ENCODE measurements around the gene IRF3.
A peak's percentile ranks its signal among the peaks of the same experiment; 100 is the strongest.

IRF3 gene

GRCh38 chr19:49691243-49692146, 25.8 kb upstream of the IRF3 start:
- H3K4me1 Mint-ChIP-seq (ENCODE audit: low read depth): peaks cover 47% of the 10 kb centered on the region
- H3K27me3 Mint-ChIP-seq: peaks cover 58% of the 10 kb centered on the region
- intact Hi-C loops (cut with micrococcal nuclease): no loop called here
- H3K36me3 Mint-ChIP-seq (ENCODE audit: low read depth): peaks cover 31% of the 10 kb centered on the region
- H3K9me3 Mint-ChIP-seq: no peaks in the 10 kb centered on the region
- H3K27ac Mint-ChIP-seq: no peak overlapping the region
- H3K4me3 Mint-ChIP-seq: peak overlapping the region; percentile 52

- intact Hi-C loops (cut with micrococcal nuclease): no loop called here
- H3K36me3 Mint-ChIP-seq (ENCODE audit: low read depth): peaks cover 38% of the 10 kb centered on the region
- peaks cover 58% of the 10 kb centered on the region for H3K27me3 Mint-ChIP-seq
- H3K27ac Mint-ChIP-seq: peak within 1 kb of the TSS; percentile 57
- no peaks in the 10 kb centered on the region for H3K9me3 Mint-ChIP-seq
- peaks cover 47% of the 10 kb centered on the region for H3K4me1 Mint-ChIP-seq (ENCODE audit: low read depth)
- peak within 1 kb of the TSS; percentile 52 for H3K4me3 Mint-ChIP-seq
Measured at GRCh38 chr19:49690656-49691242, 25.1 kb upstream of the IRF3 start, which contains the start of gene CPT1C. Gene CPT1C, plus strand, starts transcription at chr19:49691116. Its CDS starts 1,137 bp downstream, at chr19:49692253.

DNA sequence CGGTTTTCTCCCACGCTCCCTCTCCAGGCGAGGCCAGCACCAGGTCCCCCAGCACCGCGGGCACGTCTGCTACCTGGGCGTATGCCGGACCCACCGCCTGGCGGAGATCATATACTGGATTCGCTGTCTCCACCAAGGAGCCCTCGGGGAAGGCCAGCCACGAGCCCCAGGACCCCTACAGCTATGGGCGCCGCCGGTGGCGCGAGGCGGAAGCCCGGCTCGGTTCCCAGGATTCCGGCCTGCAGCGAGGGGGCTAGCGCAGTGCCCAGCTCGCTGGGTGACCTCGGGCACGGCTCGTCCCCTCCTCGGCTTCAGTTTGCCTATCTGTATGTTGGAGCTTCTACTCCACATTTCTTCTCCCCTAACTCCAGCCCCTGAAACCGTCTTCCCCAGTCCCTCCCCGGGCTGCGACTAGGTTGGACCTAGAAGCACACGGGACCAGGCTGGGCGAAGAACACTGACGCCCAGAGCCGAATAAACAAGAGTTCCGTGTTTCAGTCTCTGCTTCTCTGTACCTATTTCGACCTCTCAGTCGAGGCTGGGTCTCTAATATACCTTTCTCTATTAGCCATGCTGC, 24.5 kb upstream of the IRF3 start:
- Mint-ChIP-seq H3K9me3 (no peaks in the 10 kb centered on the region), H3K27ac (peak overlapping the region; percentile 57), H3K27me3 (peaks cover 58% of the 10 kb centered on the region), H3K36me3 (ENCODE audit: low read depth) (peaks cover 44% of the 10 kb centered on the region), H3K4me3 (peak overlapping the region; percentile 52), H3K4me1 (ENCODE audit: low read depth) (peaks cover 47% of the 10 kb centered on the region)
- intact Hi-C loops (cut with micrococcal nuclease): no loop called here

DNA sequence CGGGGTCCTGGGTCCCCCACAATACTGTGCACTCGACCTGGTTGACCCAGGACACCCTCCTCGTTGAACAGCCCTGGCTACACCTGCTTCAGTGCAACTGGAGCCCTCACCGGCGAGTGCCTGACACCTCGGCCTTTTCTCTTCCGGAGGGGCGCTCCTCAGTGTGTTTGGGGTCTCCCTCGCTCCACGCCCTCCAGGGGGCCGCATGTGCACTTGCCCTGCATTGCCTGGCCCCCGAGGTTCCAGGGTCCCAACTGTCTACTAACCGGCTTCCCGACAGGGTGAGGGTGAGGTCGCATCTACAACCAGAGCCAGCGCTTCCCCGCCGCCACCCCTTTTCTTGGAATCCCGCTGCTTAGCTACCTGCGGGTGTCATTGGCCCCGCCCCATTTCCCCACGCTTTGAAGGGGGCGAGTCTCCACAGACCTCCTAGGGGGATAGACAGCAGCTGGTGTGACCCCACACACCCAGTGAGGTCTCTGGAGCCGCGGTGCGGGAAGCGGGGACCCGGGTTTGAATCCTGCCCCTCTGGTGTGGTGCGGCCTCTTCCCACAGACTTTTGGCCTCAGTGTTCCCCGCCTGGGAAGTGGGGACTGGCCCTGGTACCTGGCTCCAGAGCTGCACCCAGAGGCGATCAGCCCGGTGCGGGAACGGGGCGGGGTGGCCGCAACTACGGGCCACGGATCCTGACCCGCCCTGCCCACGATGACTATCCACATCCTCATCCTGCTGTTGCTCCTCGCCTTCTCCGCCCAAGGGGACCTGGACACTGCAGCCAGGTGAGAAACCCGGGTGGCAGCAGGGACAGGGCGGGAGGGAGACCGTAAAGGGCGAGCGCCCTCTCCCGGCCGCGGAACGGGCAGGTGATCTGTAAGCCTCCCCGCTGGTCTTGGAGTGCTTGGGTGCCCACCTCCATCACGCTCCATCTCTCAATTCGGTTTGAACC, 23.7 kb upstream of the IRF3 start, which contains the start of gene ADM5:
Gene ADM5 (plus strand): TSS at position 462 of the 946 bp plus-strand sequence. CDS start 244 bp downstream, at position 706.
- Mint-ChIP-seq H3K36me3 (ENCODE audit: low read depth) (peaks cover 52% of the 10 kb centered on the region), H3K27me3 (peaks cover 54% of the 10 kb centered on the region), H3K4me3 (peak within 1 kb of the TSS; percentile 52), H3K4me1 (ENCODE audit: low read depth) (peaks cover 47% of the 10 kb centered on the region), H3K9me3 (no peaks in the 10 kb centered on the region), H3K27ac (peak within 1 kb of the TSS; percentile 61)
- intact Hi-C loops (cut with micrococcal nuclease): no loop called here

GRCh38 chr19:49688531-49689132, 23.0 kb upstream of the IRF3 start:
- Mint-ChIP-seq H3K9me3 (no peaks in the 10 kb centered on the region), H3K36me3 (ENCODE audit: low read depth) (peaks cover 59% of the 10 kb centered on the region), H3K27me3 (peaks cover 52% of the 10 kb centered on the region), H3K4me3 (no peak overlapping the region), H3K4me1 (ENCODE audit: low read depth) (peaks cover 52% of the 10 kb centered on the region), H3K27ac (peak overlapping the region; percentile 61)
- intact Hi-C loops (cut with micrococcal nuclease): no loop called here

DNA sequence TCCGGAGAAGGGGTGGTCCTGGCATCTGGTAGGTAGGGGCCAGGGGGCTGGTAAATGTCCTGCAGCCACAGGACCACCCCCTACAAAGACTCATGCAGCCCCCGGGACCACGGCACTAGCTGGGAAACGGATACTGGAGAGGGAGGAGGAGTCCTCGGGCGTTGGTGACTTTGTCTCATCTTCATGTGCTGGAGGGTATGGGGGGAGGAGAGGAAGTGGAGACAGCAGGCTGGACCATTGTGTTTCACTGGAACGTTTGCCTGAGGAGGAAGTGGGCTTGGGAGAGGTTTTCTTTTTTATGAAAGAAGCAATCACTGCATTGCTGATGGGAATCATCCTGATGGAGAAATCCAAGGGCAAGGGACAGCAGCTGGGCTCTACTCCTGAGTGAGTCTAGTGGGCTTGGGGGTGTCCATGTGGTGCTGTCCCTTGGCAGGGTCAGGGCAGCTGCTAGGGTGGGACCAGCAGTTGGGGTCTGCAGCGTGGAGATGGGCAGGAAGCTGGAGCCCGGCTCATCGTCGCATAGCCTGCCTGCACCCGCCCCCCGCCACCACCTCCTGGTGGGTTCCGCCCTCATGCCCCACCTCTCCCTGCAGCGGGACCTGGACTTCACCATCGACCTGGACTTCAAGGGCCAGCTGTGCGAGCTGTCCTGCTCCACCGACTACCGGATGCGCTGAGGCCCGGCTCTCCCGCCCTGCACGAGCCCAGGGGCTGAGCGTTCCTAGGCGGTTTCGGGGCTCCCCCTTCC, 22.1 kb upstream of the IRF3 start:
- Mint-ChIP-seq H3K27ac (peak overlapping the region; percentile 58), H3K4me1 (ENCODE audit: low read depth) (peaks cover 52% of the 10 kb centered on the region), H3K4me3 (no peak overlapping the region), H3K9me3 (no peaks in the 10 kb centered on the region), H3K27me3 (peaks cover 43% of the 10 kb centered on the region), H3K36me3 (ENCODE audit: low read depth) (peaks cover 68% of the 10 kb centered on the region)
- intact Hi-C loops (cut with micrococcal nuclease): no loop called here

- Mint-ChIP-seq H3K4me3 (no peak overlapping the region), H3K4me1 (ENCODE audit: low read depth) (peaks cover 52% of the 10 kb centered on the region), H3K36me3 (ENCODE audit: low read depth) (peaks cover 74% of the 10 kb centered on the region)
Measured at GRCh38 chr19:49687150-49687549, 21.5 kb upstream of the IRF3 start.

DNA sequence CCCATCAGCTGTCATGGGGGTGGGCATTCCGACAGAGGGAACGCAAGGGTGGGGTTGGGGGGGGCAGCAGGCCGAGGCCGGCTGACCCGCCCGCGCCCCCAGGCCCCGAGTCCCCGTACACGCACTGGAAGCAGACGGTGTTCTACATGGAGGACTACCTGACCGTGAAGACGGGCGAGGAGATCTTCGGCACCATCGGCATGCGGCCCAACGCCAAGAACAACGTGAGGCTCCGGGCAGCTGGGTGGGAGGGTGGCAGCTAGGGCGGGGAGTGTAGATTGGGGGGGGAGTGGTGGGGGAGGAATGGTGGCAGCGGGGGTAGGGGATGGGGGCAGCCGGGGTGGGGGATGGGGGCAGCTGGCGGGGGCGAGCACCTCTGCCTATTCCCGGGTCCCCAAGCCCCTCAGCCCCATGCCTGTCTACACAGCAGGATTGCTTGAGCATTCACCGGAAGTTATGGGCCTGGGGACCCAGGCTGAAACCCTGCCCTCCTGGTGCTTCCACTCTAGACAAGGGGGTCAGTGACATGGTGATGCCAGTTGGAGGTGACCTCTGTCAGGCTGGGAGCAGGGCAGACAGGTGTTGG, 20.9 kb upstream of the IRF3 start:
- H3K4me3 Mint-ChIP-seq: no peak overlapping the region
- intact Hi-C loops (cut with micrococcal nuclease): no loop called here
- no peaks in the 10 kb centered on the region for H3K9me3 Mint-ChIP-seq
- peaks cover 80% of the 10 kb centered on the region for H3K36me3 Mint-ChIP-seq (ENCODE audit: low read depth)
- H3K4me1 Mint-ChIP-seq (ENCODE audit: low read depth): peaks cover 52% of the 10 kb centered on the region
- H3K27ac Mint-ChIP-seq: peak overlapping the region; percentile 58
- H3K27me3 Mint-ChIP-seq: peaks cover 32% of the 10 kb centered on the region

More at GRCh38 chr19:49687150-49687549, 21.5 kb upstream of the IRF3 start:
- intact Hi-C loops (cut with micrococcal nuclease): no loop called here
- H3K27me3 Mint-ChIP-seq: peaks cover 37% of the 10 kb centered on the region
- peak overlapping the region; percentile 58 for H3K27ac Mint-ChIP-seq
- H3K9me3 Mint-ChIP-seq: no peaks in the 10 kb centered on the region

- Mint-ChIP-seq H3K4me1 (ENCODE audit: low read depth) (peaks cover 49% of the 10 kb centered on the region), H3K9me3 (no peaks in the 10 kb centered on the region), H3K36me3 (ENCODE audit: low read depth) (peaks cover 87% of the 10 kb centered on the region), H3K4me3 (no peak overlapping the region), H3K27ac (no peak overlapping the region), H3K27me3 (peaks cover 25% of the 10 kb centered on the region)
- intact Hi-C loops (cut with micrococcal nuclease): no loop called here
Measured at GRCh38 chr19:49685845-49686332, 20.2 kb upstream of the IRF3 start.

GRCh38 chr19:49684983-49685553, 19.4 kb upstream of the IRF3 start:
- no peak overlapping the region for H3K27ac Mint-ChIP-seq
- H3K27me3 Mint-ChIP-seq: peaks cover 17% of the 10 kb centered on the region
- H3K4me1 Mint-ChIP-seq (ENCODE audit: low read depth): peaks cover 45% of the 10 kb centered on the region
- intact Hi-C loops (cut with micrococcal nuclease): no loop called here
- no peak overlapping the region for H3K4me3 Mint-ChIP-seq
- peaks cover 92% of the 10 kb centered on the region for H3K36me3 Mint-ChIP-seq (ENCODE audit: low read depth)
- H3K9me3 Mint-ChIP-seq: no peaks in the 10 kb centered on the region

DNA sequence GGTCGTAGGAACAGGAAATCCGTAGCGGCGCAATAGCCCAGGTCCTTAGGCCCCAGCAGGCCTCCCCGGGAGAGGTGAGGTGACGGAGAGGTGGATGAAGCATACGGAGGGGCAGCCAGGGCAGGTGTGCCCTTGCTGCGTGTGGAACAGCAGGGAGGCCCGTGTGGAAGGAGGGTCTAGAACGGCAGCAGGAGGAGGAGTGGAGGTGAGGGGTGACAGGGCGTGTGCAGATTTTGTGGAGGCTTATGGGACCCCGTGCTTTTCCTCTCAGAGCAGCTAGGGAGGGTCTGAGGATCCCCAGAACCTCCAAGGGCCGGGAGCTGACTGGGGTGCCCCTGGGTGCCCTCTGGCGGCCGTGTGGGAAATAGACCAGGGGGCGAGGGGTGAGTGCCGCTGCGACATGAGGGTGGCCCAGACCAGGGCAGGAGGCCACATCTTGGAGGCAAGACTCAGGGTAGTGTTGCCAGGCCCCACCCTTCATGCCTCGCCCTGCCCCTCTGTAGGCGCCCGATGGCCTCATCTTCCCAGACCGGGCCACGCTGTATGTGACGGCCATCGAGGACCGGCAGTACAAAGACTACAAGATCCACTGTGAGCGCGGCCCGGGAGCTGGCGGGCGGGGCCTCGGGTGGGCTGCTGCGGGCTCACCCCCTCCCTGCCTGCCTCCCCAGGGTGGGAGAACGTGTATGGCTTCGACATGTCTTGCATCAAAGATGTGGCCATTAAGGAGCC, 18.8 kb upstream of the IRF3 start:
- intact Hi-C loops (cut with micrococcal nuclease): no loop called here
- Mint-ChIP-seq H3K27me3 (peaks cover 10% of the 10 kb centered on the region), H3K36me3 (ENCODE audit: low read depth) (peaks cover 97% of the 10 kb centered on the region), H3K4me3 (no peak overlapping the region), H3K9me3 (no peaks in the 10 kb centered on the region), H3K4me1 (ENCODE audit: low read depth) (peaks cover 45% of the 10 kb centered on the region), H3K27ac (peak overlapping the region; percentile 57)

Data from dendritic cell treated with granulocyte-macrophage colony-stimulating factor and Interleukin-4, amounts not matched to agents 40 ng/mL and 50 ng/mL, for 4 days (primary cell).